GM10847 (cell line): ENCODE measurements around the gene LGALS4.

Source experiments
- POLR2A ChIP-seq: IDR thresholded peaks from 2 replicates; pipeline ENCODE4 v1.6.1; 2011; ENCODE audit not compliant: insufficient read length; ENCODE audit errors: extremely low read depth

LGALS4 gene

DNA sequence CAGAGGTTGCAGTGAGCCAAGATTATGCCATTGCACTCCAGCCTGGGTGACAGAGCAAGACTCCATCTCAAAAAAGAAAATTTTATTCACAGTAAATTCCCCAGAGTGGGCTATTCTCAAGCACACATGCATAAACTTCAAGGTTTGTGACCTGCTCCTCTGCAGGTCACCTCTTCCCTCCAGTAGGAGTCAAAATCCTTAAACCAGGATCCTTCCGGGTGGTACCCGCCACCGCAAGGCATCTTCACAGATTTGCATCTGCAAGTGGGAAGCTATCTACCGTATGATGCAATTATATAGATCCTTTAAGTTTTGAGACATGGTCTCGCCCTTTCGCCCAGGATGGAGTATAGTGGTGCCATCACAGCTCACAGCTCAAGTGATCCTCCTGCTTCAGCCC lies 21.8 kb upstream of the LGALS4 start:
- TF ChIP-seq POLR2A: no peak

DNA sequence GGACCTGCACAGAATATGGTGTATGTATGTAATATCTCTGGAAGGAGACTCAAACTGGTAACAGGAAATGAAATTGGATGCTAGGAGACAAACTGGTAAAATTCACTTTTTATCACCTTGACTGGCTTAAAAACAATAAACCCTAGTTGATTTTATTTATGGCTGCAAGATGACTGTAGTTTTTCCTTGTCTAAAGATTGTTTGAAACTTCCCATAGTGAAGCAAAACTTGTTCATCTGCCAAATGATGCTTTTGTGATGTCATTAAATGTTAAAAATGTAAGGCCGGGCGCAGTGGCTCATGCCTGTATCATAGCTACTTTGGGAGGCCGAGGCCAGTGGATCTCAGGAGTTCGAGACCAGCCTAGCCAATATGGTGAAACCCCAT lies 21.4 kb upstream of the LGALS4 start:
- TF ChIP-seq POLR2A: no peak

DNA sequence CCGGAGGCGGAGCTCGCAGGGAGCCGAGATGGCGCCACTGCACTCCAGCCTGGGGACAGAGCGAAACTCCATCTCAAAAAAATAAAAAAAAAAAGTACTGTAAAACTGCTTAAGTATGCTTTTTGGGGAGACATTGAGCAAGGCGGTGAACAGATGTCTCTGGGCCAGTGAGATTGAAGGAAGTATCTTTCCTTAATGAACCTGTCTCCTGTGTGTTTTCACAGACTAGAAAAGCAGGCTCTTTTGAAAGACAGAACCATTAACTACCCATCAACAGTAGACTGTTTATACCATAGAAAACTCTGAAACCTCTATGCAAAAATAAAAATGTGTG lies 20.3 kb upstream of the LGALS4 start:
- TF ChIP-seq POLR2A: no peak

DNA sequence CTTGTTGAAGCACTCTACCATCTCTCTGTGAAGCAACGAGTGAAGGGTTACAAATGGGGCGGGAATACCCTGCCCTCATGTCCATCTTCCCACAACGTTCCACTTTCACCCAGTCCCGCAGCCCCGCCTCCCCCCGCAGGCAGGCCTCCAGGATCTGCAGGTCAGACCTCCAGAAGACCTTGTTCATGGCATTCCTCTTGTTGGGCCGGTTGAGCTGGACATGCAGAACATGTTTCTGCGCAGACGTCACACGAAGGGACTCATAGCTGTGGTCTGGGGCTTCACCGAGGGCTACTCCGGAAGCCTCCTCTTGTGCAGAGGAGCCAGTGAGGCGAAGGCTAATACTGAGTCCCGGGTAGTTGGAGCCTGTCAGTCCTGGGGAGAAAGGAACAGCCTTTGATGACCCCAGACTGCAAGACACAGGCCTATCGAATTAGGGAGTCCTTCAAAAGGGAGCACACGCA lies 18.4 kb upstream of the LGALS4 start:
- TF ChIP-seq POLR2A: no peak

DNA sequence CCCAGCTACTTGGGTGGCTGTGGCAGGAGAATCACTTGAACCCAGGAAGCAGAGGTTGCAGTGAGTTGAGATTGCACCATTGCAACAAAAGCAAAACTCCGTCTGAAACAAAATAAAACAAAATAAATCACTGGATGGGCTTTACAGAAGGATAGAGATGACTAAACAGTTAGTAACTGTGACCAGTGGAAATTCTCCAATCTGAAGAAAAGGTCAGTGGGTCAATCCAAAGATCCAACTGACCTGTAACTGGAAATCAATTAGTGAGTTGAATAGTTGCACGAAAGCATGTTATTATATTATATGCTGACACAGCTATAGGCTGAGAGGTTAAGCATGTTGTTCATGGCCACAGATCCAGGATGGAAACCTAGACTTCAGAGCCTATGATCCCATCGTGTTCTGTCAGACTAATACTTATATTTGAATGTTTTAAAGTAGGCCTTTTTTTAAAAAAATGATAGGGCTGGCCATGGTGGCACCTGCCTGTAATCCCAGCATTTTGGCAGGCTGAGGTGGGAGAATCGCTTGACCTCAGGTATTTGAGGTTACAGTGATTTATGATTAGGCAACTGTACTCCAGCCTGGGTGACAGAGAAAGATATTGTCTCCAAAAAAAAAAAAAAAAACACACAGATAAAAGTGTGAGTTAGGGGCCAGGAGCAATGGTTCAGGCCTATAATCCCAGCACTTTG lies 17.4 kb upstream of the LGALS4 start:
- TF ChIP-seq POLR2A: no peak

DNA sequence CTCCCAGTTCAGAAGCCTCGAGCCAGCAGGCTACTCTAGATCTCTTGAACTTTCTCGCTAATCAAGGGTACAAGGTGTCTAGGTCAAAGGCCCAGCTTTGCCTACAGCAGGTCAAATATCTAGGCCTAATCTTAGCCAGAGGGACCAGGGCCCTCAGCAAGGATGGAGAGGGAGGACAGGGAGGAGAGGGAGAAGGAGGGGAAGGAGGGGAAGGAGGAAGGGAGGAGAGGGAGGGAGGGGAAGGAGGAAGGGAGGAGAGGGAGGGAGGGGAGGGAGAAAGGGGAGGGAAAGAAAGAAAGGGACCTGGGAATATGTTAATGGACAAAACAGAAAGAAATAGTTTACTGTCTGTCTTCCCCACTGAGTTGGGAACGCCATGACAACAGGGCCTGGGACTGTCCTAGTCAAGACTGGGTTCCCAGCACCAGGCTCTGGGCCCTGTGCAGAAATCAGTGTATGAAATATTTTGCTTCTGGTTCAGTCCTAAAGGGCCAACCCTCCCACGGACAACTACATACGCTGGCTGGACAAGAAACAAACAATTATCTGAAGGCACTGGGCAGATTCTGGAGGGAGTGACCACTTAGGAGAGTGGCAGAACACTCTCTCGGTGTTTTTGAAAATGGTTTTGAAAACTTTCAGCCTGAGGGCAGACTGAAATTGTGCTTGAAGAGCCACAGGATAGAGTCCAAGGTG lies 14.3 kb upstream of the LGALS4 start:
- no peak for TF ChIP-seq POLR2A

DNA sequence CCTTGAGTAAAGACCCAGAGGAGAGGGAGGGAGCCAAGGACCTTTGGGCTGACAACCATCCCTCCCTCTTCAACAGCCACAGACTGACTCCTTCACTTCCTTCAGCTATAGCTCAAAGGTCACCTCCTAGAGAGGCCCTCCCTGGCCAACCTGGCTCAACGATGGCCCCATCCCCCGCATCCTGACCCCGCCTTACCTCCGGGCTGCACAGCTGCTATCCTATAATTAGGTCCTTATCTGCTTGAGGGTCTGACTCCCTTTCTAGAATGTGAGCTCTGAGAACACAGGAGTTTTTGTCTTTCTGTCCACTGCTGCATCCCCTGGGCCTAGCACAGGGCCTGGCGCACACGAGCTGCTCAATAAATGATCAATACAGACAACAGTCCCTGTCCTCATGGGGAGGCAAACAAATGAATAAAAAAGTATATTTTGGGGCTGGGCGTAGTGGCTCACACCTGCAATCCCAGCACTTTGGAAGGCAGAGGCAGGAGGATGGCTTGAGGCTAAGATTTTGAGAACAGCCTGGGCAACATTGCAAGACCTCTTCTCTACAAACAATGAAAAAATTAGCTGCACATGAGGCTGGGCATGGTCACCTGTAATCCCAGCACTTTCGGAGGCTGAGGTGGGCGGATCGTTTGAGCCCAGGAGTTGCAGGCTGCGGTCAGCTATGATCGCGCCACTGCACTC lies 6.6 kb upstream of the LGALS4 start:
- TF ChIP-seq POLR2A: no peak

DNA sequence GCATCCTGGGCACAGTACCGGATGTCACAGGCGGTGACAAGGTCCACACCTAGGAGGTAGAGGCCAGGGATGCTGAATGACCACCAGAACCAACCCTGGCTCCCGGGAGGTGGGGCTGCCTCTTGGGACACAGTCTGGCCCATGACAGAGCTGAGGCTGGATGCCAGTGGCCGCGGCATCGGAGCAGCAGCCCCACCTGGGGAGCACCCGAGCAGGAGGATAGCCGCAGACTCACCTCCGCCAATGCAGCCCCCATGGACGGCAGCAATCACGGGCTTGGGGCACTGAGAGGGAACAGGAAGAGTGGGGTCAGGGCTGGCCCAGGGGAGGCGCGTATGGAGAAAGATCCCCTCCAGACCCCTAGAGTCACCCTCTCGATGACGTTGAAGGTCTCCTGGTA lies 4.3 kb upstream of the LGALS4 start:
- TF ChIP-seq POLR2A: no peak

DNA sequence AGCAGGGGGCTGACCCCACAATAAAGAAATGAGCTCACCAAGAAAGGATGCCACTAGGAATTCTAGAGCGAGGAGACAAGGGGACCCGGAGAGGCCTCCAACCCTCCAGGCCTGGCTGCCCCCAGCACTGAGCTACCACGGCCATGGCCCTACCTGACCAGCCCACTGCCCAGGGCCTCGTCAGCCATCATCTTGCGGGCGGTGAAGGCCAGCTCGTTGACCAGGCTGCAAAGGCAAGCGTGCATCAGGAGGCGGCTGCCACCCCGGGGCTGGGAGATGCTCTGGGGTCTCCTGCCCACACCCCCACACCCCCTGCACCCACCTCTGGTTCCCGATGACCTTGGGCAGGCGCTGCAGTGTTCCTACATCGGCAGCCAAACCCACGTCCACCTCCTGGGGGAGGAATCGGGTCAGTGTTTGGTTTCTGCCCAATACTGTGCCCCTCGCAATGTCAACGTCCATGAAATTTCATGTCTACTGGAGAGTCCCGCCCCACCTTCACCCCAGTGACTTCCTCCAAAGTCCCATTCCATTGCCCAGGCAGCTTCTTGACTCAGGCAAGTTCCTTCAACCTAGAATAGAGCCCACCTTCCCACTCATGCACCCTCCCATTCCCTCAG lies 3.5 kb upstream of the LGALS4 start:
- TF ChIP-seq POLR2A: no peak

DNA sequence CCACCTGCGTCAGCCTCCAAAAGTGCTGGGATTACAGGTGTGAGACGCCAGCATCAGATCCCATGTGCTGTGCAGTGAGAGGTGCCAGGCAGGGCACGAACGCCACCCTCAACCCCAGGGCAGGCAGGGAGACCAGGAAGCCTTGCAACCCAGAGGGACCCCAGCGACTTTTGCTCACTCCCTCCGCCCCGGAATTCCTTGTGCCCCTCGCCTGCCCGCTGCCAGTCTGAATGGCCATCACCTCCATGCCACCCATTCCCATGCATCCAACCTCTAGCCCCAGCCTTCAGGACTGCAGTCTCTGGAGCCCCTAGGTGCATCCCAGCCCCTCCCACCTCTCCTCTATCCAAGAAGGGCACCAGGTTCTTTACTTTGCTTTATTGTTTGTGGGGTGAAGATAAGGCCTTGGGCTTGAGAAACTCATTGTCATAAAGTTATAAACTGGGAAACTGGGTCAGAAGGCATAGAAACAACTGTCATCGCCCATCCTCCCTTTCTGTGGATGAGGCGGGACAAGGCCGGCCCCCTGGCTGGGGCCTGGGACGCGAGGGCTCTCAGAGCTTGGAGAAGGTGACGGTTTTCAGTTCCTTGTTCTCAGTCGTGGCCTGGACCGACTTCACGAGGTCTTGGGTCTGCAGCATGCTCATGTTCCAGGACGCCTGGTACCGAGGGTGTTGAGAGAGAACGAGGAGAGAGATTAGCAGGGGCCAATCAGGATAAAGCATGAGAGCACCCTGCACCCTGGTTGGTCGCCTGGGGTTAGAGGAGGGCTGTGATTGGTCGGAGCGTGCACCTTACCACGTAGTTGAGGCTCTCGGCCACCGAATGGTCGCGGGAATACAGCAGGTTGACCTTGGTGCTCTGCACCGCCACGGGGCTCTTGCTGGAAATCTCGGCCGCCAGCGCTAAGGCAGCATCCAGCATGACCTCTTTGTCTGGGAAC lies 2.6 kb upstream of the LGALS4 start:
- TF ChIP-seq POLR2A: no peak

DNA sequence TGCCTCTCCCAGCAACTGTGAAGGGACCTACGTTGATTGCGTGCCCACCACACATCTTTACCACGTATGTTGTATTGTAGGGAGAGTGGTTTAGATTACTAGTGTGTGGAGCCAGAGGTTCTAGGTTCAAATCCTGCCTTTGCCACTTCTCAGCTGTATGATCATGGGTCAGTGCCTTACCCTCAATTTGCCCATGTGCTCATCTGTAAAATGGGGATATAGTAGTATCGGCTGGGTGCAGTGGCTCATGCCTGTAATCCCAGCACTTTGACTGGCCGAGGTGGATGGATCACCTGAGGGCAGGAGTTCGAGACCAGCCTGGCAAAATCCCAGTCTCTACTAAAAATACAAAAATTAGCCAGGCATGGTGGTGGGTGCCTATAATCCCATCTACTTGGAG lies 578 bp upstream of the LGALS4 start:
- TF ChIP-seq POLR2A: no peak

DNA sequence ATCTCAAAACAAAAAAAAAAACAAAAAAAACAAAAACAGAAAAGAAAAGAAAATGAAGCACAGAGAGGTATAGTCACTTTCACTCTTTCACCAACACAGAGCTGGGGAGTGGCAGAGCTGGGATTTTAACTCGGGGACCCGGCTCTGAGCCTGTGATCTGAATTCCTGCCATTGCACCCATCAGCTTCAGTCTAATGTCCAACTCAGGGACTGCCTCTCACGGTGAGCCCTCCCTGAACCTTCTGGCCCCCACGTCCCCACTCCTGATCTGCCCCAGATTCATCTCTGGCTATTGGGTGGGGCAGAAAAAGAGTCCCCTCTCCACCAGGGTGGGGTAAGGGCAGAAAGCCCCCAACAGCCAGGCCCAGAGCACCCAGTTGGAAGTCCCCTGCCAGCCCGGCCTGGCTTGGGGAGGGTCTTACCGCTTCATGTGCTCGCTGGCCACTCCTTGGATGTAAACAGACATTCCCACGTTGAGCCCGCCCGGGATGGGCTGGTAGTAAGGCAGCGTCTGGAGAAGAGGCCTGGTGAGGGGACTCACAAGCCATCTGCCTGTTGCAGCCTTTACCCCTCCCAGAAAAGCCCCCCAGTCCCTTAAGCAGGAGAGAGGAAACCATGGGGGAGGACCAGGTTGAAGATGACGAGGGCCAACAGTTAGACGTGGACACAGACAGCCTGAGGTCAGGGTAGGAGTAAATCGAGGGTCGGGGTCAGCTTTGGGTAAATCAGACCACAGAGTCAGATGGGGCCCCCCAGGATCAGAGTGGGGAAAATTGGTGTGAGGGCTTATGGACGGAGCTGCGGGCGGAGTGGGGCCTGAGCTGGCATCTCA lies 520 bp downstream of the LGALS4 start:
- TF ChIP-seq POLR2A: no peak

DNA sequence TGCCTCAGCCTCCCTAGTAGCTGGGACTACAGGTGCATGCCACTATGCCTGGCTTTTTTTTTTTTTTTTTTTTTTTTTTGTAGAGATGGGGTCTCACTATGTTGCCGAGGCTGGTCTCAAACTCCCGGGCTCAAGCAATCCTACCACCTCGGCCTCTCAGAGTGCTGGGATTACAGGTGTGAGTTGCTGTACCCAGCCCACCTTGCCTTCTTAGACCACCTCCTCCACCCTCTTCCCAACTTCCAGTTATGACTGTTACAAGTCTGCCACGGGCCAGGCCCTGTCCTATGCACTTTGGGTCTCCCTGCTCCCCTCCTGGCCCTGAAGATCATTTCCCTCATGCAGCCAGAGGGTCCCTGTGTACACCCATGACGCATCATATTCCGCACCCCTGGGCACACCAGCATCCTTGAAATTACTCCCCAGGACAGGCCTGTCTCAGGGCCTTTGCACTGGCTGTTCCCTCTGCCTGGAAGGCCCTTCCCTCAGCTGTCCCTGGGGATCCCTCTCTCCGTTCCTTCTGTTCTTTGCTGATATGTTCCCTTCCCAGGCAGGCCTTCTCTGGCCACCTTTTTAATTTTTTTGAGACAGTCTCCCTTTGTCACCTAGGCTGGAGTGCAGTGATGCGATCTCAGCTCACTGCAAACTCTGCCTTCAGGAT lies 3.0 kb downstream of the LGALS4 start:
- TF ChIP-seq POLR2A: no peak
